Sigmoid colon (tissue), 4 donors: ENCODE results near the gene TBCD.

ENCODE experiments used
- CTCF ChIP-seq, 4 experiments: fragments of 450-650 bp in 3 of 4; fragments of 200-600 bp in 1 of 4; IDR thresholded peaks; one replicate each; pipeline ENCODE4 v1.5.1; 2016 to 2019; ENCODE audit warnings: antibody characterized with exemption in 4 of 4, mild to moderate bottlenecking in 3 of 4, moderate library complexity in 2 of 4
- EP300 ChIP-seq, 4 donors: sonication (generic); formaldehyde crosslinking; IDR thresholded peaks; one replicate each; pipeline ENCODE4 v1.6.1; 2017; ENCODE audit warnings: antibody characterized with exemption in 4 of 4
- POLR2A ChIP-seq, 2 donors: fragments of 450-650 bp; IDR thresholded peaks; one replicate each; pipeline ENCODE4 v1.6.1; 2016; ENCODE audit warnings: antibody characterized with exemption in 2 of 2, mild to moderate bottlenecking in 2 of 2, moderate library complexity in 2 of 2
- POLR2AphosphoS5 ChIP-seq, 4 donors: sonication (generic); formaldehyde crosslinking; IDR thresholded peaks; one replicate each; pipeline ENCODE4 v1.6.1; 2017; ENCODE audit warnings: antibody characterized with exemption in 4 of 4

GRCh38 chr17:82737967-82738877 is 13.6 kb upstream of the TBCD start:
- TF ChIP-seq POLR2A (IDR thresholded peaks at IDR 0.05) (no peak), CTCF (IDR thresholded peaks at IDR 0.05) (no peak), EP300 (IDR thresholded peaks at IDR 0.05) (no peak), POLR2AphosphoS5 (IDR thresholded peaks at IDR 0.05) (no peak)
